NCI-H226 (cell line): ENCODE results near the gene SDHD.

Experiments
- DNase-seq: peaks from one replicate; pipeline ENCODE4 v3.0.0-alpha.2; 2015

SDHD gene

DNA sequence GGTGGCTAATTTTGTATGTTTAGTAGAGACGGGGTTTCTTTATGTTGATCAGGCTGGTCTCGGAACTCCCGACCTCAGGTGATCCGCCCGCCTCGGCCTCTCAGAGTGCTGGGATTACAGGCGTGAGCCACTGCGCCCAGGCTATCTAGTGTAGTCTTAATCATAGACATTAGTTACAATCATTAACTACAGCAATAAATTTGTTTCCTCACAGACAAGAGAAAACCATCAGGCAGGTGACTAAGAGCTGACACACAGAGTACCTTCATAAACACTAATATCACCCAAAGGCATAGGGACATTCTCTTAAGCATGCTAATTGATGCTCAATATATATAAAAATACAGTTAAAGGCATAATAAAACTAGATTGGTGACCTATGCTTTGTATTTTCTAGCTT lies 19.4 kb downstream of the SDHD start:
- DNase-seq, result no peak

DNA sequence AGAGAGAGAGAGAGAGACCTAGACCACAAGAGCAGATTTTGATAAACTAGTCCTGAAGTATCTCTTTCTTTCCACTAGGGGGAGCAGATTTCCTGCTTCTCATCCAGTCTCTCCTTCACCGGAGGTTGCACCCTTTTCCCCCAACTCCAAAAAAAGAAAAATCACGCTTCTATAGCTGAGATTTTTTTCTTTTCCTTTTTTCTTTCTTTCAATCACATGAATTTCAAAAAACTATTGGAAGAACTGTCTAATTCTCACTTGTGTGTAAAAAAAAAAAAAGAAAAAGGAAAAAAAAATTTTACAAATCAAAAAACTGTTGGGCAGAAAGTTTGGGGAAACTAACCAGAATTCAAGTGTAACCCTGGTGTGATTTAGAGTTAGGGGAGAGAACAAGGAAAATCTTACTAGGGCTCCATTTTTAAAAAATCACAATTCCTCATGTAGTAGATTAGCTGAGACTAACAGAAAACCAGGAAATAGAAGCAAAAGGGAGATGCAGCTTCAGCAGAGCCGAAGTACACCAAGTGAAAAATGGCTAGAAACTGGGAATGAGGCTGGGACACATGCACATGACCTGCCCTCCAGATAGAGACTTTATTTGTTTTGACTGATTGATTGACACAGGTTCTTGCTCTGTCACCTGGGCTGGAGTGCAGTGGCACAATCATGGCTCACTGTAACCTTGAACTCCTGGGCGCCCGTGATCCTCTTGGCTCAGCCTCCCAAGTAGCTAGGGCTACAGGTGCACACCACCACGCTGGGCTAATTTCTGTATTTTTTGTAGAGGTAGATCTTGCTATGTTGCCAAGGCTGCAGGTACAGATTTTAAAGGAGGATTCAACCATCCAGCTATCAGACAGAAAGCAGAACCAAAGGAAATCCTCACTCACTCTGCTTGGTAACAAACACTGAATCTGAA lies 27.1 kb downstream of the SDHD start:
- DNase-seq, result peak; percentile 34

DNA sequence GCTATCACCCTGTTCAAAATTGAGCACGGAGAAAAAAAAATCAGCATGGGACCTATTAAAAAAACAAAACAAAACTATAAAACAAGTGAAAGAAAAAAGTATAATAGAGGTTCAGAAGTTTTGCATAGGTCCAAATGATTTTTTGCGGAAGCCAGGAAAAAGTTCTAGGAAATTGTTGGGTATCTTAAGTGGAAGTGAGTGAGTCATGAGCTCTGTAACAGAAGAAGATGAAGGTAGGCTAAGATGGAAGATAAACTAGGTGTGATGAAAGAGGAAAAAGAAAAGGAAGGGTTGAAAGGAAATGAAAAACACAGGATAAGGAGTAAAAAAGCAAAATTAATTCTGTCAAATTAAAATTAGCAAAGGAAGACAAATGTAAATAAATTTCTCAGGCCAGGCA lies 27.8 kb downstream of the SDHD start:
- no peak for DNase-seq

DNA sequence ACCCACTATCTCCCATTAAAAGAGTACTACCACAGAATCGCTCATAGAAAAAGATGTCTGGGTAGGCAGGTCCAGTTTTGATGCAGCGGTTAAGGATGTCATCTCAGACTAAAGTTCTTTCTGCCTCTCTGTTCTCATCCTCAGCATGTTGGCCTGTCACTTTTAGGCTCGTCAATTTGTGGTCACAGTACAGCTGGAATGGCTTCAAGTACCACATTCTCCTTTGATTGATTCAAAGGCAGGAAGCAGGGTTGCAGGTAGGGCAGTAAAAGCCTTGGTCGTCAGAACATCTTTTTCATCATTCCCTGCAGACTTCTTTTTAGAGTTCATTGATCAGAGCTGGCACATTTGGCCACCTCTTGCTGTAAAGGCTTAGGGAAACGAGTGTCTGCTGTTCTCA lies 28.7 kb downstream of the SDHD start:
- DNase-seq, result no peak

DNA sequence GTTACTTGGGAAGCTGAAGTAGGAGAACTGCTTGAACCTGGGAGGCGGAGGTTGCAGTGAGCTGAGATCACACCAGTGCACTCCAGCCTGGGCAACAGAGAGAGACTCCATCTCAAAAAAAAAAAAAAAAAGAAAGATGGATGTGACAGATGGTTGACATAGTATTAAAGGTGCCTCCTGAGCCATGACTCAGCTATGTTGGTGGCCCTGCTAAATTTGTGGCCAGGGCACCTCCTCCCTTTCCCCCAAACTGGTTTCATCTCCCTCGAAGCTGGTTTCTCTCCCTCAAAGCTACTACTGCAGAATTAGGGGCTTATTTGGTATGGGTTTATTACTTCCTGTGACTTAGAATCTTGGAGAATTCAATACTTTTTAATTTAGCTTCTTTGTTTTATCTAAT lies 31.5 kb downstream of the SDHD start:
- no peak for DNase-seq

DNA sequence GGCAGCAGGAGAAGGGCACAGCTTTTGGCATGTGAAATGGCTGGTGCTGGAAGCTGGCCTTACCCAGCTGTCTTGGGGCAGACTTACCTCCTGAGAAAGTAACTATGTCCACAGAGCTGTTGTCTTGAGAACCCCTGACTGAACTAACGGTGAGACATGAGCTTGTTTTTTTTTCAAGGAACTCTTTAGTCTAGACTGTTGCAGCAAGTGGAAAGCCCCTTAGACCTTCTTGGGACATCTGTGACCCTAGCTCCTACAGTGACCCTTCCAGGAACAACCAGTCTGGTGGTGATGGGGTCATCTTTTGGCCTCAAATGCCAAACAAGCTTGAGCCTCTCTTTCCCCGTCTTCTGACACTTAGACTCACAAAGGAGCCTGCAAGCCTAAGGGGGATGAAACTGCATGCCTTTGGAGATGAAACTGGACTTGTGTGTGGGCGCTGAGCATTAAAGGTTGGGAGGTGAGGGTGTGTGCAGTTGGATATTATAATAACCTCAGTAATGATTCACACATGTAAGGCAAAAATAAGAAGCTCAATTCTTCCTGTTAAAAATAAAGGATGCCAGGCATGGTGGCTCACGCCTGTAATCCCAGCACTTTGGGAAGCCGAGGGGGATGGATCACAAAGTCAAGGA lies 35.4 kb downstream of the SDHD start:
- no peak for DNase-seq

DNA sequence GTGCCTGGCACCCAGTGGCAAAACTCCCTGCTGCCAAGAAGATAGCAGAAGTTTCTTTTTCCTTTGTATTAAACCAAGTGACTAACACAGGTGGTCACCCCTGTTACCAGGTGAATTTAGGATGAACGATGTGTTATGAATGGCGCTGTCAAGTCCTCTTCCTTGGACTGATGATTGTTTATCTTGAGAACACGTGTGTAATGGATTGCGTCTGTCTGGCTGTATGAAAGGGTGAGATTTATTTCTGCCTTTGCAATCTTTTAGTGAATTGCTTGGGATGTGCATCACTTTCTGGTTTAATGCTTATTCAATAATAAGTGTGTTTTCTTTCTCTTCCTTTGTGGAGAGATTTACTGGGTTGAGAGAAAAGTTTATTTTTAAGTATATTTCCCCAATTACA lies 36.5 kb downstream of the SDHD start:
- DNase-seq, result peak; percentile 15

DNA sequence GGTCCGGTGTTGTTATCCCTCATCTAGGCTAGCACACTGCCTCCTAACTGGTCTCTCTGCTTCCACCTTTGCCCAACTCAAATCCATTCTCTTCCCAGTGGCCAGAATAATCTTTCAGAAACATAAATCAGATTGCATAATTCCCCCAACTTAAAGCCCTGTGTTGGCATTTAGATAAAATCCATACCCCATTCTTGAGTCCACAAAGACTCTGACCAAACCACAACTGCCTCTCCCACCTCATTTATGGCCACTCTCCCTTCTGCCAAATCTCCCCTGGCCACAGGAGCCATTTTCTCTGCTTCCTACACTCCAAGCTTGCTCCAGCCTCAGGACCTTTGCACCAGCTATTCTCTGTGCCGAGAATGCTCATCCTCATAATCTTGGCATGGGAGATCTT lies 40.4 kb downstream of the SDHD start:
- DNase-seq, result peak; percentile 18

DNA sequence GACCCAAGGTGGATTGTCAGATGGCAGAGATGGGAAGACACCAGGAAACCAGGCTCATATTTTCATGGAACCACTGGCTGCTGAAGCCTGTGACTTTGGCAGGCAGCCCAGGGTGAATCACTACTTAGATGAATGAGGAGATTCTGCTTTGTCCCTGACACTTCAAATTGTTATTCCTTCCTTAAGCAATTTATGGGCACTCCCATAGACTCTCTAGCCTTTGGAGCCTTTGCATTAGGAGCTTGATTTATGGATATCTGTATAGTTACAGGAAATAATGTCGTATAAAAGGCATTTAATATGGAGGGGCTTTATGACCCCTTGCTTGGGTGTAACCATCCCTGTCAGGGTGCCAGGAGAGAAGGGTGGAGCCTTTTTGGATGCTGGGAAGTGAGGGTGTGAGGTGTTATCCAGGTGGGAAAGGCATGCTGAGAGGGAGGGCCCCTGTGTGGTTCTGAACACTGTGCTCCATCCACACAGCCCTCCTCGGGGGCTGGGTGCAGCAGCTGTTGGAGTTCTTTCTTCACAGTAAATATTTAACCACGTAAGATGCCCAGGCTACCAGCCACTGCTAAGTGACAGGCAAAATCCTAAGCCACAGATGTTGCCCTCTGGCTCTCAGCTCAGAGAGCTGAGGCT lies 41.9 kb downstream of the SDHD start:
- DNase-seq, result peak; percentile 13

DNA sequence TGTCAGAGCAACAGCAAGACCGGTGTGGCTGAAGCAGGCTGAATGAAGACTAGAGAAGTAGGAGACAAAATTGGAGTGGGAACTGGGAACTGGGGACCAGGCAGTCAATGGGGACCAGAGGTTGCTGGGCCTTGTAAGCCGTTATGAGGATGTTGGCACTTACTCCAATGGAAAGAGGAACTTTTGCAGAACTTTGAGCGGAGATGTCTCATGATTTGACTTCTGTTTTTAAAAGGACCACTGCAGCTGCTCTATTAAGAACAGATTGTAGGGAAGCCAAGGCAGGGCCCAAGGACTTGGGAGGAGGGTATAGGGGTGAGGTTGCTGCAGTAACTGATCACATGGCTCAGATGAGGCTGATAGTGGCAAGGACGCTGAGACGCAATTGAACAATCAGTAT lies 43.0 kb downstream of the SDHD start:
- no peak for DNase-seq

DNA sequence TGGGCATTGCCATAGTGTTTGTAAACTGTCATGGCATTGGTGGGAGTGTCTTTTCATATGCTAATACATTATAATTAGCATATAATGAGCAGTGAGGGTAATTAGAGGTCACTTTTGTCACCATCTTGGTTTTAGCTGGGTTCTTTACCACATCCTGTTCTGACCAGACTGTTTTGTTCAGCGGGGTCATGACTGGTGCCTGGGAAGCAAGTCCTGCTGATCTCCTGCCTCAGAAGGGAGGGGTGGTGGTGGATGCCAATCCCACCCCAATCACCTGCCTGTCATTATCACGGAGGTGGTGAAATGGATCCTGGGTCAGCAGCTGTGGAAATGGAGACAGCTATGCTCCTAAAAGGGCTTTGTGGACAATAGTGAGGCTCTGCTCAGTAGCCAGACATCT lies 46.1 kb downstream of the SDHD start:
- no peak for DNase-seq

DNA sequence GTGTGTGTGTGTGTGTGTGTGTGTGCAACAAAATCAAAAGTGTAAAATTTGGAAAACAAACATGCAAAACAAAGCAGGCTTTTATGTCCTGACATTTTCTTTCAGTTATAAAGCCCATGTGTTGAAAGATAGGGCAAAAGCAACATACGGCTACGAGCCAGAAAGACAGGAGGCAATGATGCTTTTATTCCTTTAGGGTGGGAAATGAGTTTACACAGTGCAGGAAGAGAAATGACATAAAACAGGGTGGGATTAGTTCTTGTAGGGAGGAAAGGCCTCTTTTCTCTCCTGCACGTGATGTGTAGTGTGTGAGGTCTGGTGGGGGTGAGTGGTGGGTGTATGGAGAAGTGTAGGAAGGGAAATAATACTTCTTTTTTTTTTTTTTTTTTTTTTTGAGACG lies 47.8 kb downstream of the SDHD start:
- DNase-seq, result no peak

DNA sequence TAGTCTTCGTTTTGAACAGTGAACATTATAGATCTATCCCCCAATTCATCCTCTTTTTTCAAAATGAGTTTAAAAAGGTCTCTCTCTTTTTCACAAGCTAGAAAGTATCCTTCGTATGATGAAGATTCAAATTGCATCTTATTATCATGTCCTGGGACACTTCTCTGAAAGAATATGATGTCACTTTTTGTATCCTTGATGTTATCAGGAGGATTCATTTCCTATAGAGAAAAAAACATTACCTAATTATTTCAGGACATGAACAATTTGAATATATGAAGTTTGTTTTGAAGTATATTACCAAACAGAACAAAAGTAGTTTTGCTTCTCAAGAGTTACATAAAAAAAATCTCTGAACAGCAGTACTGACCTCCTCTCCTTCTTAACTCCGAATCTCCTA lies 56.9 kb downstream of the SDHD start:
- DNase-seq, result no peak
